ENCODE results near the gene HOXA9.

GRCh38 chr7:27150568-27151340 is 14.6 kb downstream of the HOXA9 start:
- TF ChIP-seq CTCF (IDR thresholded peaks at IDR 0.05) (peak; percentile 82 to 90 (median 88)), POLR2A (IDR thresholded peaks at IDR 0.05) (peak; percentile 90 to 93)

All from sigmoid colon (tissue), 3 donors.